ENCODE data around the gene CNTRL. TPM values are rescaled to one million over a fixed set of nuclear protein-coding genes. Genes with fewer than 3 reads are reported as not detected.
"Not testable (repeated sequence)": the region's sequence is repeated elsewhere in the genome, so short reads cannot be mapped to it uniquely, and the experiment has no call there.

CNTRL gene, protein sequence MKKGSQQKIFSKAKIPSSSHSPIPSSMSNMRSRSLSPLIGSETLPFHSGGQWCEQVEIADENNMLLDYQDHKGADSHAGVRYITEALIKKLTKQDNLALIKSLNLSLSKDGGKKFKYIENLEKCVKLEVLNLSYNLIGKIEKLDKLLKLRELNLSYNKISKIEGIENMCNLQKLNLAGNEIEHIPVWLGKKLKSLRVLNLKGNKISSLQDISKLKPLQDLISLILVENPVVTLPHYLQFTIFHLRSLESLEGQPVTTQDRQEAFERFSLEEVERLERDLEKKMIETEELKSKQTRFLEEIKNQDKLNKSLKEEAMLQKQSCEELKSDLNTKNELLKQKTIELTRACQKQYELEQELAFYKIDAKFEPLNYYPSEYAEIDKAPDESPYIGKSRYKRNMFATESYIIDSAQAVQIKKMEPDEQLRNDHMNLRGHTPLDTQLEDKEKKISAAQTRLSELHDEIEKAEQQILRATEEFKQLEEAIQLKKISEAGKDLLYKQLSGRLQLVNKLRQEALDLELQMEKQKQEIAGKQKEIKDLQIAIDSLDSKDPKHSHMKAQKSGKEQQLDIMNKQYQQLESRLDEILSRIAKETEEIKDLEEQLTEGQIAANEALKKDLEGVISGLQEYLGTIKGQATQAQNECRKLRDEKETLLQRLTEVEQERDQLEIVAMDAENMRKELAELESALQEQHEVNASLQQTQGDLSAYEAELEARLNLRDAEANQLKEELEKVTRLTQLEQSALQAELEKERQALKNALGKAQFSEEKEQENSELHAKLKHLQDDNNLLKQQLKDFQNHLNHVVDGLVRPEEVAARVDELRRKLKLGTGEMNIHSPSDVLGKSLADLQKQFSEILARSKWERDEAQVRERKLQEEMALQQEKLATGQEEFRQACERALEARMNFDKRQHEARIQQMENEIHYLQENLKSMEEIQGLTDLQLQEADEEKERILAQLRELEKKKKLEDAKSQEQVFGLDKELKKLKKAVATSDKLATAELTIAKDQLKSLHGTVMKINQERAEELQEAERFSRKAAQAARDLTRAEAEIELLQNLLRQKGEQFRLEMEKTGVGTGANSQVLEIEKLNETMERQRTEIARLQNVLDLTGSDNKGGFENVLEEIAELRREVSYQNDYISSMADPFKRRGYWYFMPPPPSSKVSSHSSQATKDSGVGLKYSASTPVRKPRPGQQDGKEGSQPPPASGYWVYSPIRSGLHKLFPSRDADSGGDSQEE (N-terminal part only)
- total RNA-seq: 37.8 TPM
- polyA plus RNA-seq: 8.7 TPM

DNA sequence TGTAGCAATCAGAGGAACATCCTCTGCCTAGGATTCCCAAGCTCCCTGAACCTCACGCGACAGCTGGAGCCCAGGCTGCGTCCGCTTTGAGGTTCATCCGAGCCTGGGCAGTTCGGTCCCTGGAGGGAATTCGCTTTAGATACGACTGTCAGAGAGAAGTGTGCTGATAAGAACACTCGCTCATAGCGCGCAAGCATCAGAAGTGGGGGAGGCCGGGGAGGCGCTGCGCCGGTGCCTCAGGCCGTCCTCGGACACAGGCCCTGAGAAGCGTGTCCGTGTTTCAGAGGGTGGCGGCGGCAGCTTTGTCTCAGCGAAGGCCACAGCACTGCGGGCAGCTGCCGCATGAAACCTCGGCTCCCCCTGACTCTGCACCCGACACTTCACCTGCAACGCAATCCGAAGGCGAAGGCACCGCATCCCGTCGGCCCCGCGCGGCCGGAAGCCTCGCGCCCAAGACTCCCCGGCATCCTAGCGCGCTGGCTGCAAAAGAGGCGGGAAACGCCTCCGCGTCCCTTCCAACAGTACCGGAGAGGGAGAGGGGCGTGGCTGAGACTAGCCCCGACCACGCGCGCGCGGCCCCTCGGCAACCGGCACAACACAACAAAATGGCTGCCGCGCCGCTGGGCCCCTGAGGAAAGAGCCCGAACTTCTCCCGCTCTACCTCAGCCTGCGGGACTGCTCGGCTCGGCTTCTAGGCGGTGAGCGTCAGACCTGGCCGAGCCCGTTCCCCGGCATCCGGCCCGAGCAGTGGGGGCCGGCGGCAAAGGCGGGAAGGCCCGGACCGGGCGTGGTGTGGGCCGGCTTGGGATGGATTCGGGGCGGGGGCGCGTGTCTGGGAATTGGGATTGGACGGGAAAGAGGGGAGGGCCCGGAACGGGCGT, at the start of gene CNTRL:
Gene CNTRL, plus strand, starts transcription at position 586 of the 881 bp plus-strand sequence. CDS start 13,372 bp downstream, outside the sequence.
- WGBS: under 1% methylated on average over 85 of the region's 85 CpGs
- peak within 1 kb of the TSS; percentile 89 for H3K27ac ChIP-seq (ENCODE audit: low read depth)
- peak within 1 kb of the TSS; percentile 74 for H3K4me3 ChIP-seq (ENCODE audit: low read depth, low read length)
- H3K4me1 ChIP-seq (ENCODE audit: insufficient read depth): no peaks in the 10 kb centered on the region
- peak; percentile 77 for DNase-seq (ENCODE audit: extremely low spot score)
- no peaks in the 10 kb centered on the region for H3K36me3 ChIP-seq (ENCODE audit: insufficient read depth)

DNA sequence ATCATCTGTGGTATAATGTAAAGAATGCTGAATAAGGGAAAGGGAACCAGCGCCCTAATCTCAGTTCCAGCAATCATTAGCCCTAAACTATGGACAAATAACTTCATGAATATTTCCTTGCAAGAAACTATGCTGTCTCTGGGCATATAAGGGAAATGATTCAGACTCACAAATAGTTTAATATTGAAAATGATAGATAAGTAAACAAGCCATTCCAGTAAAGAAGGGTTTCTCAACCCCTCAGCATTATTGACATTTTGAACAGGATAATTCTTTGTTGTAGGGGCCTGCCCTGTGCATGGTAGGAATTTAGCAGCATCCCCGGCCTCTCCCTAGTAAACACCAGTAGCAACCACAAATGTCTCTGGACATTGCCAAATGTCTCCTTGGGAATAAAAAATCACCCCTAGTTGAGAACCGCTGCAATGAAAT, 48.5 kb upstream of the CNTRL start:
- no peak overlapping the region for H3K4me3 ChIP-seq (ENCODE audit: low read depth, low read length)
- no peaks in the 10 kb centered on the region for H3K36me3 ChIP-seq (ENCODE audit: insufficient read depth)
- no peak for DNase-seq (ENCODE audit: extremely low spot score)
- no peak overlapping the region for H3K27ac ChIP-seq (ENCODE audit: low read depth)
- WGBS: 78% methylated on average over 3 of the region's 3 CpGs
- H3K4me1 ChIP-seq (ENCODE audit: insufficient read depth): no peaks in the 10 kb centered on the region

GRCh38 chr9:121026768-121027167, 48.0 kb upstream of the CNTRL start:
- Histone ChIP-seq H3K36me3 (ENCODE audit: insufficient read depth) (no peaks in the 10 kb centered on the region), H3K27ac (ENCODE audit: low read depth) (no peak overlapping the region), H3K4me1 (ENCODE audit: insufficient read depth) (no peaks in the 10 kb centered on the region), H3K4me3 (ENCODE audit: low read depth, low read length) (no peak overlapping the region)
- no peak for DNase-seq (ENCODE audit: extremely low spot score)

DNA sequence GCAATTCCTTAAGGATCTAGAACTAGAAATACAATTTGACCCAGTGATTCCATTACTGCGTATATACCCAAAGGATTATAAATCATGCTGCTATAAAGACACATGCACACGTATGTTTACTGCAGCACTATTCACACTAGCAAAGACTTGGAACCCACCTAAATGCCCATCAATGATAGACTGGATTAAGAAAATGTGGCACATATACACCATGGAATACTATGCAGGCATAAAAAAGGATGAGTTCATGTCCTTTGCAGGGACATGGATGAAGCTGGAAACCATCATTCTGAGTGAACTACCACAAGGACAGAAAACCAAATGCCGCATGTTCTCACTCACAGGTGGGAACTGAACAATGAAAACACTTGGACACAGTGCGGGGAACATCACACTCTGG, 46.5 kb upstream of the CNTRL start:
- H3K4me3 ChIP-seq (ENCODE audit: low read depth, low read length); H3K27ac ChIP-seq (ENCODE audit: low read depth); H3K36me3 ChIP-seq (ENCODE audit: insufficient read depth); H3K4me1 ChIP-seq (ENCODE audit: insufficient read depth); DNase-seq (ENCODE audit: extremely low spot score): not testable (repeated sequence)
- WGBS: 85% methylated on average over 4 of the region's 4 CpGs

- Histone ChIP-seq H3K4me1 (ENCODE audit: insufficient read depth) (no peaks in the 10 kb centered on the region), H3K36me3 (ENCODE audit: insufficient read depth) (peaks cover 2% of the 10 kb centered on the region), H3K27ac (ENCODE audit: low read depth) (no peak overlapping the region), H3K4me3 (ENCODE audit: low read depth, low read length) (no peak overlapping the region)
- WGBS: 68% methylated on average over 1 of the region's 1 CpG
- no peak for DNase-seq (ENCODE audit: extremely low spot score)
Observed at GRCh38 chr9:121029469-121029868, 45.3 kb upstream of the CNTRL start.

GRCh38 chr9:121034529-121034928, 40.2 kb upstream of the CNTRL start:
- 81% methylated on average over 2 of the region's 2 CpGs for WGBS
- Histone ChIP-seq H3K36me3 (ENCODE audit: insufficient read depth) (peaks cover 2% of the 10 kb centered on the region), H3K4me1 (ENCODE audit: insufficient read depth) (no peaks in the 10 kb centered on the region), H3K4me3 (ENCODE audit: low read depth, low read length) (no peak overlapping the region), H3K27ac (ENCODE audit: low read depth) (no peak overlapping the region)
- no peak for DNase-seq (ENCODE audit: extremely low spot score)

DNA sequence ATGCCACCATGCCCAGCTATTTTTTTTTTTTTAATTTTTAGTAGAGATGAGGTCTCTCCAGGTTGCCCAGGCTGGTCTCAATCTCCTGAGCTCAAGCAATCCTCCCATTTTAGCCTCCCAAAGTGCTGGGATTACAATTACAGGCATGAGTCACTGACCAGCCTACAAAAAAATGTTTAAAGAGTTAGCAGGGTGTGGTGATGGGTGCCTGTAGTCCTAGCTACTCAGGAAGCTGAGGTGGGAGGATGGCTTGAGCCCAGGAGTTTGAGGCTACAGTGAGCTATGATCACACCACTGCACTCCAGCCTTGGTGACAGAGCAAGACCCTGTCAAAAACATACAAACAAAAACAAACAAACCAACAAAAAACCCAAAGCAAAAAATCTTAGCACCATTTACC, 39.0 kb upstream of the CNTRL start:
- not testable (repeated sequence) for H3K4me3 ChIP-seq (ENCODE audit: low read depth, low read length); H3K27ac ChIP-seq (ENCODE audit: low read depth); DNase-seq (ENCODE audit: extremely low spot score); H3K4me1 ChIP-seq (ENCODE audit: insufficient read depth); H3K36me3 ChIP-seq (ENCODE audit: insufficient read depth)

GRCh38 chr9:121038362-121038761, 36.4 kb upstream of the CNTRL start:
- H3K4me1 ChIP-seq (ENCODE audit: insufficient read depth): no peaks in the 10 kb centered on the region
- H3K4me3 ChIP-seq (ENCODE audit: low read depth, low read length): no peak overlapping the region
- DNase-seq (ENCODE audit: extremely low spot score): no peak
- peaks cover 2% of the 10 kb centered on the region for H3K36me3 ChIP-seq (ENCODE audit: insufficient read depth)
- 80% methylated on average over 2 of the region's 2 CpGs for WGBS
- H3K27ac ChIP-seq (ENCODE audit: low read depth): no peak overlapping the region

DNA sequence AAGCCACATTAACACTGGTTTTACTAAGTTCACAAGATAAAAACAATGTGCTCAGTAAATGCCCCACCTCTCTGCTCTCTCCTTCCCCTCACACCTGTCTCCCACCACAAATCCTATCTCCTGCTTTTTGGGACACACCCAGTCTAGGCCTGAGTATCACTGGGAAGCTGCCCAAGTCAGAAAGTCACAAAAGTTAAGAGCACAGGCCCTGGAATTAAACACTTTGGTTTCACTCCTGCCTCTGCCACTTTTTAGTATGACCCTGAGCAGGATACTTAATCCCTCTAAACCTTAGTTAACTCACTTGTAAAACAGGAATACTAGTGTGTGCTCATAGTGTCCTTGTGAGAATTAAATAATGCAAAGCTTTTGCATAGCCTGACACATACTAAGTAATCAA, 36.0 kb upstream of the CNTRL start:
- no peak for DNase-seq (ENCODE audit: extremely low spot score)

DNA sequence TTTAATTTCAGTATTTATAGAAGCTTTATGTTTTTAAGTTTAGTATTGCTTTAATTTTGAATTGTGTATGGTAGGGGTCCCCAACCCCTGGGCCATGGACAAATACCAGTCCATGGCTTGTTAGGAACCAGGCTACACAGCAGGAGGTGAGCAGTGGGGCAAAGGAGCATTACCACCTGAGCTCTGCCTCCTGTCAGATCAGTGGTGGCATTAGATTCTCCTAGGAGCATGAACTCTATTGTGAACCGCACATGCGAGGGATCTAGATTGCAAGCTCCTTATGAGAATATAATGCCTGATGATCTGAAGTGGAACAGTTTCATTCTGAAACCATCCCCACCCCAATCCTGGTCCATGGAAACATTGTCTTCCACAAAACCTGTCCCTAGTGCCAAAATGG, 26.6 kb upstream of the CNTRL start:
- no peaks in the 10 kb centered on the region for H3K36me3 ChIP-seq (ENCODE audit: insufficient read depth)
- no peaks in the 10 kb centered on the region for H3K4me1 ChIP-seq (ENCODE audit: insufficient read depth)
- DNase-seq (ENCODE audit: extremely low spot score): no peak
- no peak overlapping the region for H3K4me3 ChIP-seq (ENCODE audit: low read depth, low read length)
- no peak overlapping the region for H3K27ac ChIP-seq (ENCODE audit: low read depth)
- WGBS: 99% methylated on average over 2 of the region's 2 CpGs

More for the DNA sequence above, 36.0 kb upstream of the CNTRL start:
- H3K27ac ChIP-seq (ENCODE audit: low read depth): no peak overlapping the region
- H3K36me3 ChIP-seq (ENCODE audit: insufficient read depth): peaks cover 2% of the 10 kb centered on the region
- no peaks in the 10 kb centered on the region for H3K4me1 ChIP-seq (ENCODE audit: insufficient read depth)
- no peak overlapping the region for H3K4me3 ChIP-seq (ENCODE audit: low read depth, low read length)

- no peak overlapping the region for H3K27ac ChIP-seq (ENCODE audit: low read depth)
- H3K4me3 ChIP-seq (ENCODE audit: low read depth, low read length): no peak overlapping the region
- no peaks in the 10 kb centered on the region for H3K36me3 ChIP-seq (ENCODE audit: insufficient read depth)
- no peak for DNase-seq (ENCODE audit: extremely low spot score)
- H3K4me1 ChIP-seq (ENCODE audit: insufficient read depth): no peaks in the 10 kb centered on the region
Observed at GRCh38 chr9:121048618-121049017, 26.1 kb upstream of the CNTRL start.

- DNase-seq (ENCODE audit: extremely low spot score): no peak
- no peaks in the 10 kb centered on the region for H3K4me1 ChIP-seq (ENCODE audit: insufficient read depth)
- H3K4me3 ChIP-seq (ENCODE audit: low read depth, low read length): no peak within 1 kb of the TSS
- WGBS: 83% methylated on average over 6 of the region's 6 CpGs
- H3K27ac ChIP-seq (ENCODE audit: low read depth): no peak within 1 kb of the TSS
- H3K36me3 ChIP-seq (ENCODE audit: insufficient read depth): no peaks in the 10 kb centered on the region
Observed at GRCh38 chr9:121050128-121050988, 24.4 kb upstream of the CNTRL start, which contains the start of gene C5. TSS of gene C5 (minus strand) at chr9:121050275. CDS start at chr9:121050246, 29 bp downstream.

All from urinary bladder (tissue), 4 donors.